OCI-LY3 (cell line): ENCODE results near the gene FREM1.

Experiments
- H2AFZ ChIP-seq: fragments of 200-600, 300-600 bp; shearing (Covaris generic); 2 replicates; pipeline ENCODE4 v1.6.0; 2014; ENCODE audit warnings: antibody characterized with exemption, low read depth, low read length
- H3K27ac ChIP-seq: fragments of 200-600, 300-600 bp; sonication (generic); 2 replicates; pipeline ENCODE4 v1.5.1; 2014; ENCODE audit warnings: mild to moderate bottlenecking, low read length, moderate library complexity, mixed read lengths
- H3K27me3 ChIP-seq: fragments of 200-600, 300-600 bp; sonication (generic); 2 replicates; pipeline ENCODE4 v1.6.1; 2014; ENCODE audit warnings: low read depth, low read length, mixed read lengths
- H3K36me3 ChIP-seq: fragments of 200-600, 300-600 bp; sonication (generic); replicated peaks from 2 replicates; pipeline ENCODE3; 2014; ENCODE audit warnings: low read depth, low read length, mixed read lengths
- H3K4me1 ChIP-seq: fragments of 300-600, 200-600 bp; sonication (generic); 2 replicates; pipeline ENCODE4 v1.6.1; 2014; ENCODE audit warnings: low read length, mixed read lengths
- H3K4me2 ChIP-seq: fragments of 200-600, 300-600 bp; sonication (generic); 2 replicates; pipeline ENCODE4 v1.6.1; 2014; ENCODE audit warnings: low read length, mixed read lengths
- H3K4me3 ChIP-seq: fragments of 300-600, 200-600 bp; sonication (generic); 2 replicates; pipeline ENCODE4 v1.5.1; 2014; ENCODE audit warnings: antibody characterized with exemption, mild to moderate bottlenecking, low read length, moderate library complexity
- H3K79me2 ChIP-seq: fragments of 300-600, 200-600 bp; shearing (Covaris generic); 2 replicates; pipeline ENCODE4 v1.6.1; 2014; ENCODE audit warnings: mild to moderate bottlenecking, low read length, mixed read lengths
- H3K9ac ChIP-seq: fragments of 300-600, 200-600 bp; shearing (Covaris generic); 2 replicates; pipeline ENCODE4 v1.6.0; 2014; ENCODE audit warnings: mild to moderate bottlenecking, low read length, moderate library complexity
- H3K9me3 ChIP-seq: fragments of 200-600, 300-600 bp; shearing (Covaris generic); 2 replicates; pipeline ENCODE4 v1.6.1; 2014; ENCODE audit warnings: low read length, mixed read lengths; ENCODE audit not compliant: insufficient read depth
- H4K20me1 ChIP-seq: fragments of 200-600, 300-600 bp; sonication (generic); 2 replicates; pipeline ENCODE4 v1.6.1; 2016; ENCODE audit warnings: low read length, mixed read lengths; ENCODE audit not compliant: insufficient read depth
- CTCF ChIP-seq: fragments of 200-600, 300-600 bp; sonication (generic); IDR thresholded peaks from 2 replicates; pipeline ENCODE4 v1.5.1; 2014; ENCODE audit warnings: antibody characterized with exemption, low read length, low read depth
- EZH2phosphoT487 ChIP-seq: fragments of 200-600 bp; shearing (Covaris generic); IDR thresholded peaks from 2 replicates; pipeline ENCODE4 v1.6.1; 2018; ENCODE audit warnings: antibody characterized with exemption, mixed run types, low read depth

The FREM1 gene

GRCh38 chr9:14909181-14909580 is 1.0 kb downstream of the FREM1 start:
- Histone ChIP-seq H3K27me3 (0 out of 2 replicates have a peak, but pooled peaks cover 4% of the 10 kb centered on the region), H3K4me2 (no peak overlapping the region), H3K4me1 (no peaks in the 10 kb centered on the region), H2AFZ (no peak overlapping the region), H4K20me1 (no peaks in the 10 kb centered on the region), H3K27ac (no peak overlapping the region), H3K36me3 (no peaks in the 10 kb centered on the region), H3K9ac (no peak overlapping the region), H3K79me2 (no peaks in the 10 kb centered on the region), H3K9me3 (no peaks in the 10 kb centered on the region), H3K4me3 (no peak overlapping the region)
- TF ChIP-seq EZH2phosphoT487 (no peak), CTCF (no peak)

- Histone ChIP-seq H3K27me3 (0 out of 2 replicates have a peak, but pooled peaks cover 4% of the 10 kb centered on the region), H3K4me1 (no peaks in the 10 kb centered on the region), H3K36me3 (no peaks in the 10 kb centered on the region), H4K20me1 (no peaks in the 10 kb centered on the region), H3K79me2 (no peaks in the 10 kb centered on the region), H3K9me3 (no peaks in the 10 kb centered on the region), H2AFZ (no peak overlapping the region), H3K4me3 (no peak overlapping the region), H3K9ac (no peak overlapping the region), H3K4me2 (no peak overlapping the region), H3K27ac (no peak overlapping the region)
- no peak for TF ChIP-seq CTCF
- TF ChIP-seq EZH2phosphoT487 = no peak
These were observed 1.7 kb downstream of the FREM1 start for GRCh38 chr9:14908295-14909180.

GRCh38 chr9:14907696-14908095 is 2.5 kb downstream of the FREM1 start:
- Histone ChIP-seq H4K20me1 (no peaks in the 10 kb centered on the region), H2AFZ (no peak overlapping the region), H3K36me3 (no peaks in the 10 kb centered on the region), H3K9me3 (no peaks in the 10 kb centered on the region), H3K79me2 (no peaks in the 10 kb centered on the region), H3K4me3 (no peak overlapping the region), H3K4me1 (no peaks in the 10 kb centered on the region), H3K4me2 (no peak overlapping the region), H3K27ac (no peak overlapping the region), H3K27me3 (0 out of 2 replicates have a peak, but pooled peaks cover 4% of the 10 kb centered on the region), H3K9ac (no peak overlapping the region)
- TF ChIP-seq CTCF = no peak
- TF ChIP-seq EZH2phosphoT487 = no peak

GRCh38 chr9:14907360-14907685 is 2.9 kb downstream of the FREM1 start:
- Histone ChIP-seq H3K9ac (no peak overlapping the region), H3K4me2 (no peak overlapping the region), H3K9me3 (no peaks in the 10 kb centered on the region), H2AFZ (no peak overlapping the region), H3K27me3 (0 out of 2 replicates have a peak, but pooled peaks cover 4% of the 10 kb centered on the region), H3K4me3 (no peak overlapping the region), H3K27ac (no peak overlapping the region), H4K20me1 (no peaks in the 10 kb centered on the region), H3K79me2 (no peaks in the 10 kb centered on the region), H3K36me3 (no peaks in the 10 kb centered on the region), H3K4me1 (no peaks in the 10 kb centered on the region)
- TF ChIP-seq CTCF (no peak), EZH2phosphoT487 (no peak)
